NCI-H345 treated with DMSO at 0.1 percent for 48 hours (cell line): ENCODE results near the gene CD27.
"Not testable (repeated sequence)": the region's sequence is repeated elsewhere in the genome, so short reads cannot be mapped to it uniquely, and the experiment has no call there.

Experiments used
- DNase-seq: peaks from one replicate; lab custom pipeline; 2025; ENCODE audit not compliant: unreplicated experiment; lab: John Stamatoyannopoulos, UW

CD27 gene

GRCh38 chr12:6461401-6462233 lies 16.9 kb downstream of the CD27 start:
- DNase-seq, result no peak

GRCh38 chr12:6462234-6462995 lies 17.7 kb downstream of the CD27 start:
- DNase-seq, result no peak

- DNase-seq, result no peak
These were observed 18.5 kb downstream of the CD27 start for GRCh38 chr12:6463216-6463615.

GRCh38 chr12:6463858-6464257 lies 19.1 kb downstream of the CD27 start:
- DNase-seq, result no peak

- no peak for DNase-seq
These were observed 19.8 kb downstream of the CD27 start for GRCh38 chr12:6464531-6464930.

GRCh38 chr12:6465467-6466183 lies 20.9 kb downstream of the CD27 start:
- DNase-seq, result peak; percentile 31

GRCh38 chr12:6466184-6466573 lies 21.4 kb downstream of the CD27 start:
- DNase-seq, result no peak

- DNase-seq, result not testable (repeated sequence)
These were observed 22.0 kb downstream of the CD27 start for GRCh38 chr12:6466751-6467150.

- not testable (repeated sequence) for DNase-seq
These were observed 23.0 kb downstream of the CD27 start for GRCh38 chr12:6467571-6468282.

GRCh38 chr12:6468283-6468575 lies 23.5 kb downstream of the CD27 start:
- DNase-seq, result no peak

GRCh38 chr12:6469092-6469491 lies 24.3 kb downstream of the CD27 start:
- DNase-seq, result no peak

GRCh38 chr12:6469609-6470374 lies 25.0 kb downstream of the CD27 start:
- DNase-seq, result no peak

- peak; percentile 85 for DNase-seq
These were observed 25.8 kb downstream of the CD27 start, which contains the start of gene VAMP1 for GRCh38 chr12:6470375-6471163. TSS of gene VAMP1 (minus strand) at chr12:6470677. CDS start at chr12:6470531, 146 bp downstream.

GRCh38 chr12:6471989-6472360 lies 27.2 kb downstream of the CD27 start:
- DNase-seq, result no peak

- no peak for DNase-seq
These were observed 27.7 kb downstream of the CD27 start for GRCh38 chr12:6472491-6472890.

GRCh38 chr12:6475233-6475975 lies 30.6 kb downstream of the CD27 start:
- not testable (repeated sequence) for DNase-seq

- no peak for DNase-seq
These were observed 31.7 kb downstream of the CD27 start for GRCh38 chr12:6476489-6476888.

GRCh38 chr12:6477601-6478377 lies 33.0 kb downstream of the CD27 start:
- not testable (repeated sequence) for DNase-seq
